ENCODE data around the gene SERTM2. TPM values are rescaled to one million over a fixed set of nuclear protein-coding genes. Genes with fewer than 3 reads are reported as not detected.

SERTM2 gene
- total RNA-seq (0.37 TPM), polyA plus RNA-seq (0.16 TPM)

- Histone ChIP-seq H3K4me3 (ENCODE audit: low read depth, low read length) (no peak within 1 kb of the TSS), H3K4me1 (ENCODE audit: insufficient read depth) (no peaks in the 10 kb centered on the region), H3K36me3 (ENCODE audit: insufficient read depth) (no peaks in the 10 kb centered on the region), H3K27ac (ENCODE audit: low read depth) (no peak within 1 kb of the TSS)
- WGBS: 6% methylated on average over 3 of the region's 3 CpGs
- no peak for DNase-seq (ENCODE audit: extremely low spot score)
Measured at GRCh38 chrX:111511477-111511876, at the start of gene SERTM2. Gene SERTM2 (plus strand): TSS chrX:111511645. CDS start chrX:111518858, 7,213 bp downstream.

GRCh38 chrX:111465669-111466068, 45.8 kb upstream of the SERTM2 start:
- Histone ChIP-seq H3K4me3 (ENCODE audit: low read depth, low read length) (no peak overlapping the region), H3K4me1 (ENCODE audit: insufficient read depth) (no peaks in the 10 kb centered on the region), H3K27ac (ENCODE audit: low read depth) (no peak overlapping the region), H3K36me3 (ENCODE audit: insufficient read depth) (no peaks in the 10 kb centered on the region)
- WGBS: 58% methylated on average over 1 of the region's 1 CpG
- DNase-seq (ENCODE audit: extremely low spot score): no peak

- WGBS: 6% methylated on average over 1 of the region's 1 CpG
- H3K36me3 ChIP-seq (ENCODE audit: insufficient read depth): no peaks in the 10 kb centered on the region
- no peaks in the 10 kb centered on the region for H3K4me1 ChIP-seq (ENCODE audit: insufficient read depth)
- H3K27ac ChIP-seq (ENCODE audit: low read depth): no peak overlapping the region
- no peak overlapping the region for H3K4me3 ChIP-seq (ENCODE audit: low read depth, low read length)
- DNase-seq (ENCODE audit: extremely low spot score): no peak
Measured at GRCh38 chrX:111467896-111468295, 43.5 kb upstream of the SERTM2 start.

- Histone ChIP-seq H3K4me3 (ENCODE audit: low read depth, low read length) (no peak overlapping the region), H3K27ac (ENCODE audit: low read depth) (no peak overlapping the region), H3K4me1 (ENCODE audit: insufficient read depth) (no peaks in the 10 kb centered on the region), H3K36me3 (ENCODE audit: insufficient read depth) (no peaks in the 10 kb centered on the region)
- WGBS: 90% methylated on average over 2 of the region's 2 CpGs
- no peak for DNase-seq (ENCODE audit: extremely low spot score)
Measured at GRCh38 chrX:111470681-111471403, 40.6 kb upstream of the SERTM2 start.

- DNase-seq (ENCODE audit: extremely low spot score): no peak
- Histone ChIP-seq H3K4me1 (ENCODE audit: insufficient read depth) (no peaks in the 10 kb centered on the region), H3K36me3 (ENCODE audit: insufficient read depth) (no peaks in the 10 kb centered on the region), H3K4me3 (ENCODE audit: low read depth, low read length) (no peak overlapping the region), H3K27ac (ENCODE audit: low read depth) (no peak overlapping the region)
Measured at GRCh38 chrX:111481896-111482295, 29.5 kb upstream of the SERTM2 start.

- 65% methylated on average over 2 of the region's 2 CpGs for WGBS
- Histone ChIP-seq H3K4me3 (ENCODE audit: low read depth, low read length) (no peak overlapping the region), H3K27ac (ENCODE audit: low read depth) (no peak overlapping the region), H3K36me3 (ENCODE audit: insufficient read depth) (no peaks in the 10 kb centered on the region), H3K4me1 (ENCODE audit: insufficient read depth) (no peaks in the 10 kb centered on the region)
- no peak for DNase-seq (ENCODE audit: extremely low spot score)
Measured at GRCh38 chrX:111483135-111483534, 28.3 kb upstream of the SERTM2 start.

- no peaks in the 10 kb centered on the region for H3K36me3 ChIP-seq (ENCODE audit: insufficient read depth)
- no peaks in the 10 kb centered on the region for H3K4me1 ChIP-seq (ENCODE audit: insufficient read depth)
- no peak for DNase-seq (ENCODE audit: extremely low spot score)
- no peak overlapping the region for H3K27ac ChIP-seq (ENCODE audit: low read depth)
- no peak overlapping the region for H3K4me3 ChIP-seq (ENCODE audit: low read depth, low read length)
Measured at GRCh38 chrX:111483881-111484280, 27.6 kb upstream of the SERTM2 start.

- no peaks in the 10 kb centered on the region for H3K36me3 ChIP-seq (ENCODE audit: insufficient read depth)
- no peak overlapping the region for H3K4me3 ChIP-seq (ENCODE audit: low read depth, low read length)
- no peaks in the 10 kb centered on the region for H3K4me1 ChIP-seq (ENCODE audit: insufficient read depth)
- DNase-seq (ENCODE audit: extremely low spot score): no peak
- no peak overlapping the region for H3K27ac ChIP-seq (ENCODE audit: low read depth)
Measured at GRCh38 chrX:111490688-111491087, 20.8 kb upstream of the SERTM2 start.

- Histone ChIP-seq H3K4me1 (ENCODE audit: insufficient read depth) (no peaks in the 10 kb centered on the region), H3K36me3 (ENCODE audit: insufficient read depth) (no peaks in the 10 kb centered on the region), H3K27ac (ENCODE audit: low read depth) (no peak overlapping the region), H3K4me3 (ENCODE audit: low read depth, low read length) (no peak overlapping the region)
- DNase-seq (ENCODE audit: extremely low spot score): no peak
- WGBS: 56% methylated on average over 4 of the region's 4 CpGs
Measured at GRCh38 chrX:111492085-111492484, 19.4 kb upstream of the SERTM2 start.

- Histone ChIP-seq H3K36me3 (ENCODE audit: insufficient read depth) (no peaks in the 10 kb centered on the region), H3K27ac (ENCODE audit: low read depth) (no peak overlapping the region), H3K4me3 (ENCODE audit: low read depth, low read length) (no peak overlapping the region), H3K4me1 (ENCODE audit: insufficient read depth) (no peaks in the 10 kb centered on the region)
- DNase-seq (ENCODE audit: extremely low spot score): no peak
- WGBS: 87% methylated on average over 3 of the region's 3 CpGs
Measured at GRCh38 chrX:111498538-111499103, 12.8 kb upstream of the SERTM2 start.

GRCh38 chrX:111503485-111503993, 7.9 kb upstream of the SERTM2 start:
- Histone ChIP-seq H3K4me1 (ENCODE audit: insufficient read depth) (no peaks in the 10 kb centered on the region), H3K27ac (ENCODE audit: low read depth) (no peak overlapping the region), H3K4me3 (ENCODE audit: low read depth, low read length) (no peak overlapping the region), H3K36me3 (ENCODE audit: insufficient read depth) (no peaks in the 10 kb centered on the region)
- no peak for DNase-seq (ENCODE audit: extremely low spot score)
- 43% methylated on average over 2 of the region's 2 CpGs for WGBS

GRCh38 chrX:111504941-111505340, 6.5 kb upstream of the SERTM2 start:
- H3K36me3 ChIP-seq (ENCODE audit: insufficient read depth): no peaks in the 10 kb centered on the region
- H3K4me3 ChIP-seq (ENCODE audit: low read depth, low read length): no peak overlapping the region
- H3K27ac ChIP-seq (ENCODE audit: low read depth): no peak overlapping the region
- no peaks in the 10 kb centered on the region for H3K4me1 ChIP-seq (ENCODE audit: insufficient read depth)
- 78% methylated on average over 6 of the region's 6 CpGs for whole genome bisulfite sequencing
- no peak for DNase-seq (ENCODE audit: extremely low spot score)

GRCh38 chrX:111505783-111506182, 5.7 kb upstream of the SERTM2 start:
- no peaks in the 10 kb centered on the region for H3K36me3 ChIP-seq (ENCODE audit: insufficient read depth)
- H3K27ac ChIP-seq (ENCODE audit: low read depth): no peak overlapping the region
- 91% methylated on average over 2 of the region's 2 CpGs for WGBS
- DNase-seq (ENCODE audit: extremely low spot score): no peak
- no peak overlapping the region for H3K4me3 ChIP-seq (ENCODE audit: low read depth, low read length)
- H3K4me1 ChIP-seq (ENCODE audit: insufficient read depth): no peaks in the 10 kb centered on the region

GRCh38 chrX:111506826-111507225, 4.6 kb upstream of the SERTM2 start:
- WGBS: 93% methylated on average over 1 of the region's 1 CpG
- no peak for DNase-seq (ENCODE audit: extremely low spot score)

More at GRCh38 chrX:111506826-111507225, 4.6 kb upstream of the SERTM2 start:
- H3K4me3 ChIP-seq (ENCODE audit: low read depth, low read length): no peak overlapping the region
- no peaks in the 10 kb centered on the region for H3K4me1 ChIP-seq (ENCODE audit: insufficient read depth)
- no peaks in the 10 kb centered on the region for H3K36me3 ChIP-seq (ENCODE audit: insufficient read depth)
- H3K27ac ChIP-seq (ENCODE audit: low read depth): no peak overlapping the region
